ENCODE measurements around the gene PPP2R5C.

The PPP2R5C gene

DNA sequence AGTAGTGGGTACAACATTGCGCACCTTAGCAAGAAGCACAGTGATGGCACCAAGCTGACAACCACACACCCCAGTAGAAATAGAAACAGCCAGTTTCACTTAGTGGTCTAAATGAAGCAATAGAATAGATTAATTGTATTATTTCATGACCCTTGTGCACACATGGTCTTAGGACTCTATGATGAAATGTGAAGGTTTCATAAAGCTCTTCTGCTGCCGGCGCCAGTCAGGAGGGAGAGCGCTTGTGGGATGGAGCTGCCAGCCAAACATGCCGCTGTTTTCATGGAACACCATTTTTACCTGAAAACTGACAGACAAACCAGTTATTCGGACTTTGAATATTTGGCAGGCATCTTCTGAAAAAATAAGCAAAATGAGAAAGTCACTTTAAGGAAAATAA, 100.0 kb downstream of the PPP2R5C start:
- TF ChIP-seq, protein P1, sequence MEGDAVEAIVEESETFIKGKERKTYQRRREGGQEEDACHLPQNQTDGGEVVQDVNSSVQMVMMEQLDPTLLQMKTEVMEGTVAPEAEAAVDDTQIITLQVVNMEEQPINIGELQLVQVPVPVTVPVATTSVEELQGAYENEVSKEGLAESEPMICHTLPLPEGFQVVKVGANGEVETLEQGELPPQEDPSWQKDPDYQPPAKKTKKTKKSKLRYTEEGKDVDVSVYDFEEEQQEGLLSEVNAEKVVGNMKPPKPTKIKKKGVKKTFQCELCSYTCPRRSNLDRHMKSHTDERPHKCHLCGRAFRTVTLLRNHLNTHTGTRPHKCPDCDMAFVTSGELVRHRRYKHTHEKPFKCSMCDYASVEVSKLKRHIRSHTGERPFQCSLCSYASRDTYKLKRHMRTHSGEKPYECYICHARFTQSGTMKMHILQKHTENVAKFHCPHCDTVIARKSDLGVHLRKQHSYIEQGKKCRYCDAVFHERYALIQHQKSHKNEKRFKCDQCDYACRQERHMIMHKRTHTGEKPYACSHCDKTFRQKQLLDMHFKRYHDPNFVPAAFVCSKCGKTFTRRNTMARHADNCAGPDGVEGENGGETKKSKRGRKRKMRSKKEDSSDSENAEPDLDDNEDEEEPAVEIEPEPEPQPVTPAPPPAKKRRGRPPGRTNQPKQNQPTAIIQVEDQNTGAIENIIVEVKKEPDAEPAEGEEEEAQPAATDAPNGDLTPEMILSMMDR (IDR thresholded peaks at IDR 0.05; ENCODE audit: insufficient read depth, low read length, poor library complexity, severe bottlenecking), result no peak
- peaks cover 7% of the 10 kb centered on the region for H3K36me3 ChIP-seq (ENCODE audit: control insufficient read depth, insufficient read depth, low read length)
- H3K4me3 ChIP-seq (replicated peaks; ENCODE audit: low read depth, low read length), result no peak overlapping the region
- DNase-seq (ENCODE audit: extremely low read depth, insufficient read length), result no peak
- H3K27me3 ChIP-seq (replicated peaks; ENCODE audit: control insufficient read depth, insufficient read depth, low read length), result no peaks in the 10 kb centered on the region

DNA sequence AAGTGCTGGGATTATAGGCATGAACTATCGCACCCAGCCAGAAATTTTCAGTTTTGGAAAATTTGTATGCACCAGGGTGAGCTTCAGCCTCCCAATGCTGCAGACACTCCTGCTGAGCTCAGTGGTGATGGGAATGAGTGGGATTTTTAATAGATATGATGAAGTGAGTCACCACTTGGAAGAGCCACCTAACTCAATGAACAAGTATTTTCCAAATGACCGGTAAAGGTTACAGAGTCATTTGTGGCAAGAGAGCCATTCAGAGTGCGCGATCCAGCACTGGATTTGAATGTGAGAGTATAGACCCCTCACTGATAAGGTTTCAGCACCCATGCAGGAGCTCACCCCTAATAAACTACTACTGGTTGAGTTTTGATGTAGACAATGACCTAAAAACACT, 100.7 kb downstream of the PPP2R5C start:
- TF ChIP-seq, protein P1 (IDR thresholded peaks at IDR 0.05; ENCODE audit: insufficient read depth, low read length, poor library complexity, severe bottlenecking), result no peak
- Histone ChIP-seq H3K36me3 (ENCODE audit: control insufficient read depth, insufficient read depth, low read length) (peaks cover 6% of the 10 kb centered on the region), H3K27me3 (replicated peaks; ENCODE audit: control insufficient read depth, insufficient read depth, low read length) (no peaks in the 10 kb centered on the region), H3K4me3 (replicated peaks; ENCODE audit: low read depth, low read length) (no peak overlapping the region)
- DNase-seq (ENCODE audit: extremely low read depth, insufficient read length), result no peak

DNA sequence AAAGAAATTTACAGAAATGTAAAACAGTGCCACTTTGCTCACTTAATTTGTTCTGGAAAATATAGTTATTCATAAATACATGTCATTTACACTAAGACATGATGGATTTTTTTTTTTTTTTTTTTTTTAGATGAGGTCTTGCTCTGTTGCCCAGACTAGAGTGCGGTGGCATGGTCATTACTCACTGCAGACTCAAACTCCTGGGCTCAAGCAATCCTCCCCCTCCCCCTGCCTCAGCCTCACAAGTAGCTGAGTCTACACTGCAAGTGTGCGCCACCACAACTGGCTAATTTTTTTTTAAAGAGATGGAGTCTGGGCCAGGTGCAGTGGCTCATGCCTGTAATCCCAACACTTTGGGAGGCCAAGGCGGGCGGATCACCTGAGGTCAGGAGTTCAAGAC, 101.2 kb downstream of the PPP2R5C start:
- Histone ChIP-seq H3K4me3 (replicated peaks; ENCODE audit: low read depth, low read length) (no peak overlapping the region), H3K36me3 (ENCODE audit: control insufficient read depth, insufficient read depth, low read length) (peaks cover 4% of the 10 kb centered on the region), H3K27me3 (replicated peaks; ENCODE audit: control insufficient read depth, insufficient read depth, low read length) (no peaks in the 10 kb centered on the region)
- TF ChIP-seq, protein P1 (IDR thresholded peaks at IDR 0.05; ENCODE audit: insufficient read depth, low read length, poor library complexity, severe bottlenecking), result no peak
- DNase-seq (ENCODE audit: extremely low read depth, insufficient read length), result no peak

DNA sequence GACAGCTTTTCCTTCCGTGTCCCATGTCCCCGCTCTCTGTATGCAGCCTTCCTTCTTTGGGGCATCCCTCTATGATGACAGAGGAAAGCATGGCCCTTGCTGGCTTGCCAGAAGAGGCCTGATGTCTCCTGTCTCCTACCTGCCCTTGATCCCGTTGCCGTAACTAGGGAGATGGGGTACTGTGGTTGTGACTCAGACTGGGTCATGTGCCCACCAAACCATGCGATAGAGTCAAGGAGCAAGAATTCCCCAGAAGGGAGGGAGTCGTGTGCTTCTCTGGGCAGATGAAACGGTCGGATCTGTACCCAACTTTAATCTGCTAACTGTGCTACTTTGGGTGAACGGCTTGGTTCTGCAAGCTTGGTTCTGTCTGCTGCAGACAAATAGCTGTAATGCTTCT, 103.8 kb downstream of the PPP2R5C start:
- no peak for DNase-seq (ENCODE audit: extremely low read depth, insufficient read length)
- no peaks in the 10 kb centered on the region for H3K27me3 ChIP-seq (replicated peaks; ENCODE audit: control insufficient read depth, insufficient read depth, low read length)
- H3K36me3 ChIP-seq (ENCODE audit: control insufficient read depth, insufficient read depth, low read length), result peaks cover 4% of the 10 kb centered on the region
- TF ChIP-seq, protein P1 (IDR thresholded peaks at IDR 0.05; ENCODE audit: insufficient read depth, low read length, poor library complexity, severe bottlenecking), result no peak
- no peak overlapping the region for H3K4me3 ChIP-seq (replicated peaks; ENCODE audit: low read depth, low read length)

DNA sequence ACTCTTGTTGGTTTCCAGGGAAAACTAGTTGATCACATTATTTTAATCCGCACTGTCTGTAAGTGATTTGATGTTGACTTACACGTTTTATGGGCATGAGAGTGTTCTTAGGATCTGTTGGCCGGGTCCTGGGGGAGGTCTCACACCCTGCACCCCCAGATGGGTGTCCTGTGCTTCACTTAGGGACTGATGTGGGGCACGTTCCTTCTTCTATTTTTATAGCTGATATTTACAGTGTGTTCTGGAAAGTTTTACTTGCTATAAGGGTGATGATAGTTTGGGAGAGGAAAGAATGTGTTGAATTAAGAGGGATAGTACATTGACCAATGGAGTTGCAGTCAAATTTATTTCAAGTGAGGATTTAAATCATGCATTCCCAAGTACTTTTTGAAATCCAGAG, 106.3 kb downstream of the PPP2R5C start:
- H3K27me3 ChIP-seq (replicated peaks; ENCODE audit: control insufficient read depth, insufficient read depth, low read length), result no peaks in the 10 kb centered on the region
- no peak overlapping the region for H3K4me3 ChIP-seq (replicated peaks; ENCODE audit: low read depth, low read length)
- peaks cover 4% of the 10 kb centered on the region for H3K36me3 ChIP-seq (ENCODE audit: control insufficient read depth, insufficient read depth, low read length)
- TF ChIP-seq, protein P1 (IDR thresholded peaks at IDR 0.05; ENCODE audit: insufficient read depth, low read length, poor library complexity, severe bottlenecking), result no peak
- DNase-seq (ENCODE audit: extremely low read depth, insufficient read length), result no peak

DNA sequence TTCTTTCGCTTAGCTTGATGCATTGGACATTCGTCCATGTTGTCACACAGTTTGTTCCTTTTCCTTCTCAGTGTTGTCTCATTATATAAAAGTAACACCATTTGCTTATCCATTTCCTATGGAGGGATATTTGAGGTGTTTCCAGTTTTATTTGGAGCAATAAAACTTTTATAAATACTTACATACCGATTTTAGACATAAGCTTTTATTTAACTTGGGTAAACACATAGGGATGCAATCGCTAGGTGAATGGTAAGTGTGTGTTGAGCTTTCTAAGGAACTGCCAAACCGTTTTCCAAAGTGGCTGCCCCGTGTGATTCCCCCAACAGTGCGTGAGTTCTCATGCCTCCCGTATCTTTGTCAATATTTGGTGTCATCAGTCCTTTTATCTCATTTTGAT, 107.7 kb downstream of the PPP2R5C start:
- TF ChIP-seq, protein P1 (IDR thresholded peaks at IDR 0.05; ENCODE audit: insufficient read depth, low read length, poor library complexity, severe bottlenecking), result no peak
- Histone ChIP-seq H3K36me3 (ENCODE audit: control insufficient read depth, insufficient read depth, low read length) (peaks cover 4% of the 10 kb centered on the region), H3K4me3 (replicated peaks; ENCODE audit: low read depth, low read length) (no peak overlapping the region), H3K27me3 (replicated peaks; ENCODE audit: control insufficient read depth, insufficient read depth, low read length) (no peaks in the 10 kb centered on the region)
- no peak for DNase-seq (ENCODE audit: extremely low read depth, insufficient read length)
